HK-2 (cell line): Measurements from ENCODE around the gene RNF121.

Source experiments
- DNase-seq: peaks from one replicate; pipeline ENCODE4 v3.0.0-alpha.2; 2018; ENCODE audit not compliant: unreplicated experiment

Gene RNF121

DNA sequence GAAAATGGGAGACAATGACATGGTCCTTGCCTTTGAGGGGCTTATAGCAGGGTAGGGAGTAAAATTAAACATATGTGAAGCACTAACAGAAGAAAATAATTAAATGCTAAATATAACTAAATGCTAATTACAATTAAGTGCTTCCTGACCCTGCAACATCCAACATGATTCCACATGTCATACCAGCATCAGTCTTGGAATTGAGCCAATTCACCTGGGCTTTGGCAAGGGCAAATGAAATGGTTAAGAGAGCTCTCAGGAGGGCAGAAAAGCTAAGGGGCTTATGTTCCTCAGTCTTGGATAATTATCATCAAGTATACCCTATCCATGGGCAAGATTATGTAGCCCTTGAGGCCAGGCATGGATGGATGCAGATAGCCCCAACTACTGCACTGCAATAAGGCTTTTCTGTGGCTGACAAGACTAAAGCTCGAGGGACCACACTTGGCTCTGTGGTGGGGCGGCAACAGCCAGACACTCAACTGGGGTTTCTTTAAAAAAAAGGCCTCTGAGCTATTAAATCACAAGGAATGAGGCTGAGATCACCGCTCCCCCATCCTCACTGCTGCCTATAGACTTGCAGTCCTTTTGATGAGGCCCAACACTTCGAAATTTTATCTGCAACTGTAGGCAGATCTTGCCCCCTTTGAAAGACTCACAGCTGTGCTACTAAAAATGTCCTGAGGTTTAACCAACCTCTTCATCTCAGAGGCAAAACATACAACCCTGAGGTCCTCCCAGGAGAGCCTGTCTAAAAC is 108.9 kb downstream of the RNF121 start:
- no peak for DNase-seq

DNA sequence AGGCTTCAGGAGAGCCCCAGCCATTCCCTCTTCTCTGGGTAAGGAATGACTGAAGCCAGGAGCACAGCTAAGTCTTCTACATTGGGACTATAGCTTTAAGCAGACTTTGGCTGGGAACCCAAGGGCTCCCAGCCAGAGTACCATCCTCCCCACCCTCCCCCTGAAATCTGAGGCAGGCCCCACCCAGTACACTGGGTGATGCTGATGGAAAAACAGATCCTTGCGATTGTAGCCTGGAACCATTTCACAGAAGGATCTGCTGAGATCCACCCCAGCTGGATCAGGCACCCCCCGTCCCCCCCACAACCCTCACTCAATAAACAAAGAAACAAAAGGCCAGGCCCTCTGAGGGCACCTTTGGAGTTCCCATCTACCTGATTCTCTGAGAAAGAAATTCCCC is 109.6 kb downstream of the RNF121 start:
- no peak for DNase-seq

DNA sequence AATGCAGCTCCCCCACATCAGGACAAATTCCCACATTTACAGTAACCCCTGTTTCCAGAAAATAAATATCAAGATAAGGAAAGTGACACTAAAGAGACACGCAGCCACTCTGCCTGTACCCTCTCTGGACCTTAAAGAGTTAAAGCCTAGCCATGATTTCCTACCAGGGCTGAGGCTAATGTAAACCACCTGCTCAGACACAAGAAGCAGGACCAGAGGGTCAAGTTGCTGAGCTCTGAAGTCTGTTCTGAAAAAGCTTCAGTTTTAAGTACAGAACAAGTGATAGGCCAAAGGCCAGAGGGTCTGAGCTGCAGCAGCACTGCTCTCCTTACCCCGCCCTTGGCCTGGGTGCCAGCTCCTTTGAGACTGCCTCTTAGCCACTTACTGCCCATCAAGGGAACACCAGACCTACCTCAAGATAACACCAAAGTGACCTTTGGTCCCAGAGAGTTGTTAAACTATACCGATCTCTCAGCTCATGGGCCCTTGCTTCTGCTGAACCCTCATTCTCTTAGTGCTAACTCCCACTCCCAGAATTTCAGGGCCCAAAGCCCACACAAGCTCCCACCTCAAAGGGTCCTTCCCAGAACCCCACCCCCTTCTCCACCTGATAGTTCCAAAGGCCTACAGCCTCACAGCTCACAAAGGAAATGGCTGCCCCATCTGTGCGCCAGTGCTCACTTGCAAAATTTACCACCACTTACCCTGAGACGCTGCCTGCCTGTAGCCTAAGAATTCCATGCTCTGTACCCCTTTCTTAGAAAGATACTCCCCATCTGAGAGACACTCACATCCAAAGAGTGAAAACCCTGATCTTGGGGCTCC is 110.4 kb downstream of the RNF121 start:
- no peak for DNase-seq

DNA sequence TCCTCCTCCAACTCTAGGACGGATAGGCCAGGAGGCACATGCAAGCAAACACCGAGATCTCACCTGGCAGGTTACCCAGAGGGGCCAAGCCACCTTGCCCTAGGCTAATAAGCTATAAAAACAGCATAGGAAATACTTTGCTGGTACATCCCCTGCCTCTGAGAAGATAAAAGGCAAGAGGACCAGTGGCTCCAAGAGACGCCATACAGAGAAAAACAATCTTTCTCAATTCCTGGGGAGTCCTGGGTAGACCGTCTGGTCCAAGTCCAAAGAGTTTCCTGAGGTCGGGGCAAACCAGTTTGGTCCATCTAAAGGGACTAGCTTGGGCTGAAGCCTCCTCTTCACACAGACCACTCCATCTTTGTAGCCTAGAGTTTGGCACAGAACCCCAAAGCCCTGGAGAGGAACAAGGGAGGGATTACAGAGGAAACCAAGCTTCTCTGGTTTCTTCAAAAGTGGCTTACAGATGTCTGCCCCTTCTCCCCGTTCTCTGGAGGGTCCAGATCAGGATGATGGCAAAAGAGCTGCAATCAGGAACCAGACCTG is 111.1 kb downstream of the RNF121 start:
- no peak for DNase-seq

DNA sequence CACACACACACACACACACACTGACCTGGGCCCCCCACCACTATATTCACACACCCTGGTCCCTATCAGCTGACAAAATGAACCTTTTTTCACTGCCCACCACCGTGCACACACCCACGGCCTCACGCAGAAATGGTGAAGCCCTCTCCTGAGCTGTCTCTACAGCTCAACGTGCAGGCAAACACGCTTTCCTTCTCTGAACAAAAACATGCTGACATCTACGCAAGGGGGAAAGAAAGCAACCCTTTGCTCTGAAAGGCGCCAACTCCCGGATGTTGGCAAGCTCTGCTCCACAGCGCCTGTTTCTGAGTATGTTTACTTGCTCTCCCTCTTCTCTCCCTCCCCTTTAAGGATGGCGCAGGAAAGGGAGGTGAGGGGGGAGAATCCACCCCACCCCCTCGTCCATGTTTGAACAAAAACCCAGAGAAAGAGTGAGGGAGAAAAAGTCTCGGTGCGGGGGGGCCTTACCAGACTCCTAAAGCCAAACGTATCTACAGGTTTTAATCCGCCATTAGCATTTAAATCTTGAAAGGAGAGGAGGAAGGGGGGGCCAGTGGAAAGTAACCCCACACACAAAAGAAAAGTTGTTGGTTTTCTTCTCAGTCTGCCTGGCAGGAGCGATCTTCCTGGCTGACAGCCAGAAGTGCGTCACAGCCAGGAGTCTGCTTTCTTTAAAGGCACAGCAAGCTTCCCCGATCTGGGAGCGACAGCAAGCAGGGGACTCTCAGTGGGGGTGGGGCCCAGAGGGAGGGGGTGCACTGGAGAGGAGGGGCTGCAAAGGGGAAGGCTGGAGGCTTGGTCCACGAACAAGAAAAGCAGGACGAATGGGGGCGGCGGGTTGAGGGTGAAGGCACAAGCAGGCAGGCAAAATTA is 111.9 kb downstream of the RNF121 start:
- DNase-seq = peak; percentile 73

DNA sequence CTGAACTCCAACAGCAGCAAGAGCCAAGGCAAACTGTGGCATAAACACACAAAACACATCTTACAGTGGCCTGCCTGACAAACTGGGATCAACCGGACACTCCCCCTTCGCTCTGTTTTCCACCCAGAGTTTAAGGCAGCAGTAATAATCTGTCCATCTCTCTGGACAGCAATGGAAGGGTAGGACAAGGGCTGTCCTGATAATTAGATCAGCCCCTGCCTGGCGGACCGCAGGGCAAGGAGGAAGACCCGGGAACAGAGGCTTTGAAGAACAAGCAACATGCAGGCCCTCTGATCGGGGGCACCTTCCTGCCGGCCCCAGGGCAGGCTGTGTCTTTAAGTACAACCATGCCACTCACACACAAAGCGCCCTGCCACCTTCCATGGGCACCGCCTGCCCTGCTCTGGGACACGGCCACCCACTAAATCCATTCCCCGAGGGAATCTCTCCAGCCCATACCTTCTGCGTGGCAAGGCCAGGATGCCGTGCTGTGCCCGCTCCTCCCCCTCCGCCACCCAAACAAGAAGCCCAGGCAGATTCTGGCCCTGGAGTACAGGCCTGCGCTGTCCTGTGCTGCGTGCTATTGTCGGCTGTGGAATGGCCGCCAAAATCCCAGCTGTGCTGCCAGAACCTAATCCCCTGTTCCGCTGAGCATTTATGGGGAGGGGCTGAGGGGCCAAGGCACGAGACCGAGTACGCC is 112.7 kb downstream of the RNF121 start:
- DNase-seq = peak; percentile 38

DNA sequence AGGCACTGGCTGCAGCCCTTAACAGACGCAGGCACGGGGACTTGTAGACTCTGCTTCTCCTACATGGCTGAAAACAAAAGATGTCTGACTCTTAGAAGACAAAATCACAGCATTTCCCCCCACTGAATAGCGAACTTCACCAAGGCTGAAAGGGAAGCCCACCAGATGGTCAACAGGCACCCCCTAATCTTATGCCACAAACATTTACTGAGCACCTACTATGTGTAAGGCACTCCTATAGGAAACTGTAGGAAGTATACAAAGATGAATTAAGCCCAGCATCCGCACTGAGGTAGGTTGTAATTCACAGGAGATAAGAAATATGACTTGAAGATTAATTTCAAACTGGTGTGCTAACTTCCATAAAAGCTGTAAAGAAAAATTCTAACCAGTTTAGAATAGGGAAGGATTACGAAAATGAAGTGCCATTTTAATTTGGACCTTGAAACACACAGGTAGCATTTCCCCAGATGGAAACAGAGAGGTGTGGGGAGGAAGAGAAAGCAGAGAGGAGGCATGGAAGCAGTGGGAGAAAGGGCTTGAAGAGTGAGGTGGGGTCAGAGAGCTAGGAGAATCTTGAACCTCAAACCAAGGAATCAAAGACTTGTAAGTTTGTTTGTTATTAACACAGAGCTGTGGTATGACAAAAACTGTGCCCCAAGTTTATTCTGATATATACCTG is 113.4 kb downstream of the RNF121 start:
- DNase-seq = no peak

DNA sequence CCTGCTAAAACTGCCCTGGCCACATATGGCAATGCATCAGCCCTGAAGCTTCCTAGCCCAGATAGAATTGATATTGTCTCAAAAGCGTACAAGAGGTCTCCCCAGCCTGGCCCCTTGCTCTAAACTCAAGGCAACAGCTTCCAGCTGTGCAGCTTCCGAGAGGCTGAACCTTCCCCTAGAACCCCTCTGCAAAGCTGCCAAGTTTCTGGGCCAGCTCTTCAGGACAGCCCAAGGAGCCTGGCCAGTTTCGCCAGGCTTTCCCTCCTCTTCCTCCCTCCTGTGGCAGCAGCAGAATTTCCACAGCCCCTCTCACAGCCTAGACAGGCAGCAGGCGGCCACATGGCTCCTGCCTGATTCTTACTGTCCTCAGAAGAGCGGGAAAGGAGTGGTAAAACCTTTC is 117.0 kb downstream of the RNF121 start:
- no peak for DNase-seq
